ENCODE data around the gene SPDL1.

SPDL1 gene

GRCh38 chr5:169636477-169637084 is 53.0 kb downstream of the SPDL1 start:
- Histone ChIP-seq H3K4me3 (ENCODE audit: low read depth in 1 of 2, low read length in 2 of 2) (peak overlapping the region; percentile 57 to 75), H3K27me3 (ENCODE audit: control insufficient read depth in 1 of 2, insufficient read depth in 2 of 2, low read length in 2 of 2) (no peaks in the 10 kb centered on the region), H3K27ac (ENCODE audit: low read depth, low read length) (no peak overlapping the region), H3K4me1 (ENCODE audit: control insufficient read depth in 1 of 2, insufficient read depth in 2 of 2, low read length in 2 of 2) (peaks cover 6 to 7% of the 10 kb centered on the region in 2 donors), H3K9me3 (ENCODE audit: control insufficient read depth in 1 of 2, low read length in 2 of 2) (peaks cover 2 to 7% of the 10 kb centered on the region in 2 donors), H3K9ac (ENCODE audit: low read depth in 1 of 2, low read length in 2 of 2) (no peak overlapping the region), H3K36me3 (ENCODE audit: control insufficient read depth in 1 of 2, insufficient read depth in 2 of 2, low read length in 2 of 2) (no peaks in the 10 kb centered on the region)

DNA sequence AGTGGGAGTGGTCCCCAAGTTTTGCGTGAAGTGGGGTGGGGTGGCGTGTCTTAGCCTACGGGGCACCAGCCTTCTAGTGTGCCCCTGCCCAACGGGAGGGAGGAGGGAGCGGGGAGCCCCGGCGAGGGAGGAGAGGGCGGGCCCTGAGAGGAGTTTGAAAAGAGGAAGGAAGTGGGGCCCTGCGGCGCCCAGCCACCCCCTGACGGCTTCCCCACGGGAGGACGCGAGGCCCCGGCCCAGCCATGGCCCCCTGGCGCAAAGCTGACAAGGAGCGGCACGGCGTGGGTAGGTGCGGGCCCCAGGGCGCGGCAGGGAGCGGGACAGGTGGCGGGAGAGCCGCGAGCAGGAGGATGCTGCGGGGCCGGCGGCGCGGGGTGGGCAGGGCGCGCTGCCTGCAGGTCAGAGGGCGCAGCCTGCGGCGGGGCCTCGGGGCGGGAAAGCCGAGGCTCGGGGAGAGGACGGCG is 53.5 kb downstream of the SPDL1 start, which contains the start of gene DOCK2:
DOCK2 (plus strand) TSS at position 191 of the 464 bp plus-strand sequence; CDS start at position 243, 52 bp downstream.
- Histone ChIP-seq H3K4me3 (ENCODE audit: low read depth in 1 of 2, low read length in 2 of 2) (peak within 1 kb of the TSS; percentile 67 to 75), H3K9ac (ENCODE audit: low read depth in 1 of 2, low read length in 2 of 2) (peak within 1 kb of the TSS; percentile 21 to 38), H3K4me1 (ENCODE audit: control insufficient read depth in 1 of 2, insufficient read depth in 2 of 2, low read length in 2 of 2) (peaks cover 6 to 7% of the 10 kb centered on the region in 2 donors), H3K27ac (ENCODE audit: low read depth, low read length) (no peak within 1 kb of the TSS), H3K9me3 (ENCODE audit: control insufficient read depth in 1 of 2, low read length in 2 of 2) (peaks cover 2 to 7% of the 10 kb centered on the region in 2 donors), H3K27me3 (ENCODE audit: control insufficient read depth in 1 of 2, insufficient read depth in 2 of 2, low read length in 2 of 2) (no peaks in the 10 kb centered on the region), H3K36me3 (ENCODE audit: control insufficient read depth in 1 of 2, insufficient read depth in 2 of 2, low read length in 2 of 2) (no peaks in the 10 kb centered on the region)

- peaks cover 6 to 7% of the 10 kb centered on the region in 2 donors for H3K4me1 ChIP-seq (ENCODE audit: control insufficient read depth in 1 of 2, insufficient read depth in 2 of 2, low read length in 2 of 2)
- no peaks in the 10 kb centered on the region for H3K27me3 ChIP-seq (ENCODE audit: control insufficient read depth in 1 of 2, insufficient read depth in 2 of 2, low read length in 2 of 2)
- peaks cover 2 to 7% of the 10 kb centered on the region in 2 donors for H3K9me3 ChIP-seq (ENCODE audit: control insufficient read depth in 1 of 2, low read length in 2 of 2)
- no peaks in the 10 kb centered on the region for H3K36me3 ChIP-seq (ENCODE audit: control insufficient read depth in 1 of 2, insufficient read depth in 2 of 2, low read length in 2 of 2)
- no peak overlapping the region for H3K27ac ChIP-seq (ENCODE audit: low read depth, low read length)
- H3K4me3 ChIP-seq (ENCODE audit: low read depth in 1 of 2, low read length in 2 of 2) = peak overlapping the region; percentile 67 to 75
- peak overlapping the region; percentile 21 to 38 for H3K9ac ChIP-seq (ENCODE audit: low read depth in 1 of 2, low read length in 2 of 2)
Measured at GRCh38 chr5:169637549-169638121, 54.1 kb downstream of the SPDL1 start.

GRCh38 chr5:169641253-169641652 is 57.7 kb downstream of the SPDL1 start:
- Histone ChIP-seq H3K9ac (ENCODE audit: low read depth in 1 of 2, low read length in 2 of 2) (no peak overlapping the region), H3K4me1 (ENCODE audit: control insufficient read depth in 1 of 2, insufficient read depth in 2 of 2, low read length in 2 of 2) (peaks cover 6 to 7% of the 10 kb centered on the region in 2 donors), H3K9me3 (ENCODE audit: control insufficient read depth in 1 of 2, low read length in 2 of 2) (peaks cover 2 to 7% of the 10 kb centered on the region in 2 donors), H3K36me3 (ENCODE audit: control insufficient read depth in 1 of 2, insufficient read depth in 2 of 2, low read length in 2 of 2) (no peaks in the 10 kb centered on the region), H3K4me3 (ENCODE audit: low read depth in 1 of 2, low read length in 2 of 2) (no peak overlapping the region), H3K27me3 (ENCODE audit: control insufficient read depth in 1 of 2, insufficient read depth in 2 of 2, low read length in 2 of 2) (no peaks in the 10 kb centered on the region), H3K27ac (ENCODE audit: low read depth, low read length) (no peak overlapping the region)

- no peaks in the 10 kb centered on the region for H3K9me3 ChIP-seq (ENCODE audit: control insufficient read depth in 1 of 2, low read length in 2 of 2)
- H3K27me3 ChIP-seq (ENCODE audit: control insufficient read depth in 1 of 2, insufficient read depth in 2 of 2, low read length in 2 of 2) = no peaks in the 10 kb centered on the region
- H3K36me3 ChIP-seq (ENCODE audit: control insufficient read depth in 1 of 2, insufficient read depth in 2 of 2, low read length in 2 of 2) = no peaks in the 10 kb centered on the region
- peaks cover 30 to 36% of the 10 kb centered on the region in 2 donors for H3K4me1 ChIP-seq (ENCODE audit: control insufficient read depth in 1 of 2, insufficient read depth in 2 of 2, low read length in 2 of 2)
- H3K4me3 ChIP-seq (ENCODE audit: low read depth in 1 of 2, low read length in 2 of 2) = no peak overlapping the region
- H3K27ac ChIP-seq (ENCODE audit: low read depth, low read length) = no peak overlapping the region
- H3K9ac ChIP-seq (ENCODE audit: low read depth in 1 of 2, low read length in 2 of 2) = no peak overlapping the region
Measured at GRCh38 chr5:169646856-169647255, 63.3 kb downstream of the SPDL1 start.

GRCh38 chr5:169647566-169647965 is 64.0 kb downstream of the SPDL1 start:
- Histone ChIP-seq H3K27ac (ENCODE audit: low read depth, low read length) (no peak overlapping the region), H3K27me3 (ENCODE audit: control insufficient read depth in 1 of 2, insufficient read depth in 2 of 2, low read length in 2 of 2) (no peaks in the 10 kb centered on the region), H3K4me1 (ENCODE audit: control insufficient read depth in 1 of 2, insufficient read depth in 2 of 2, low read length in 2 of 2) (peaks cover 32 to 43% of the 10 kb centered on the region in 2 donors), H3K9ac (ENCODE audit: low read depth in 1 of 2, low read length in 2 of 2) (no peak overlapping the region), H3K4me3 (ENCODE audit: low read depth in 1 of 2, low read length in 2 of 2) (no peak overlapping the region), H3K36me3 (ENCODE audit: control insufficient read depth in 1 of 2, insufficient read depth in 2 of 2, low read length in 2 of 2) (no peaks in the 10 kb centered on the region), H3K9me3 (ENCODE audit: control insufficient read depth in 1 of 2, low read length in 2 of 2) (no peaks in the 10 kb centered on the region)

DNA sequence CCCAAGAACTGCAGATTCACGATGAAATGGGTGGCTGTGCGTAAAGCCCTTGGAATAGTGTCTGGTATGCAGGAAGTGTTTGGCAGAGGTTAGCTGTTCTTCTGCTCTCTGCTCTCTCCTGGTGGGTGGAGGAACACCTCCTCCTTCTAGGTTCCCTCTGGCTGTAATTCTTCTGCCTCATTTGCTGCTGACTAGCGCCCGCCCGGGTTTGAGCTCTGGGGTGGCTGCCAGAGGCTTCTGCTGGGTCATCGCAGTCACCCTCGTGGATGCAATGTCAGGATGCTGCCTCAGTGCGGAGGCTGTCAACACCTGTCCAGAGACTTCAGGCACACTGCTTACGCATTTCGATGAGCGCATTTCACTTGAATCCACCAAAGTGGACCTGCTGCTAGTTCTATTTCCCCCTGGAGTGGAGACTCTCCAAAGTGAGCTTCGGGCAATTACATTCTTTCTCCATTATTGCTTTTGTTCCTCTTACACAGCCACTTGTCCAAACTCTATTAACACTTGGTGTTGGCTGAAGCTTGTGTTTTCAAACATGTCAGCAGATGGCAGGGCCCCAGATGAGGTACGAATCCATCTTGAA is 65.2 kb downstream of the SPDL1 start:
- Histone ChIP-seq H3K4me1 (ENCODE audit: control insufficient read depth in 1 of 2, insufficient read depth in 2 of 2, low read length in 2 of 2) (peaks cover 32 to 44% of the 10 kb centered on the region in 2 donors), H3K27ac (ENCODE audit: low read depth, low read length) (no peak overlapping the region), H3K36me3 (ENCODE audit: control insufficient read depth in 1 of 2, insufficient read depth in 2 of 2, low read length in 2 of 2) (no peaks in the 10 kb centered on the region), H3K9me3 (ENCODE audit: control insufficient read depth in 1 of 2, low read length in 2 of 2) (no peaks in the 10 kb centered on the region), H3K9ac (ENCODE audit: low read depth in 1 of 2, low read length in 2 of 2) (no peak overlapping the region), H3K4me3 (ENCODE audit: low read depth in 1 of 2, low read length in 2 of 2) (no peak overlapping the region), H3K27me3 (ENCODE audit: control insufficient read depth in 1 of 2, insufficient read depth in 2 of 2, low read length in 2 of 2) (no peaks in the 10 kb centered on the region)

DNA sequence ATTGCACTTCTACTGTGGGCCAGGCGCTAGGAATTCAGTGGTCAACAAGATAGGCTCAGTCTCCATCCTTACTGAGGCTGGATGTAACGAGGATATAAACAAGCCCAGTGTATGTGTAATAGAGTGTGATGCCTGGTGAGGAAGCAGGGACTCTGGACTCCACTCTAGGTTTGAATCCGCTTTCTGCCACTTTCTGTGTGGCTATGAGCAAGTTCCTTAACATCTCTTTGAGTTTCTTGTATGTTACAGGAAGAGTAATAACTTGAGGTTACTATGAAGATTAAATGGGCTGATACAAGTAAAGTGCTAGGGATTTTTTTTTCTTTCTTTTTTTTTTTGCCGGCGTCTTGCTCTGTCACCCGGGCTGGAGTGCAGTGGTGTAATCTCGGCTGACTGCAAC is 65.9 kb downstream of the SPDL1 start:
- no peak overlapping the region for H3K4me3 ChIP-seq (ENCODE audit: low read depth in 1 of 2, low read length in 2 of 2)
- no peaks in the 10 kb centered on the region for H3K27me3 ChIP-seq (ENCODE audit: control insufficient read depth in 1 of 2, insufficient read depth in 2 of 2, low read length in 2 of 2)
- H3K27ac ChIP-seq (ENCODE audit: low read depth, low read length) = no peak overlapping the region
- no peaks in the 10 kb centered on the region for H3K36me3 ChIP-seq (ENCODE audit: control insufficient read depth in 1 of 2, insufficient read depth in 2 of 2, low read length in 2 of 2)
- H3K4me1 ChIP-seq (ENCODE audit: control insufficient read depth in 1 of 2, insufficient read depth in 2 of 2, low read length in 2 of 2) = peaks cover 32 to 44% of the 10 kb centered on the region in 2 donors
- H3K9ac ChIP-seq (ENCODE audit: low read depth in 1 of 2, low read length in 2 of 2) = no peak overlapping the region
- no peaks in the 10 kb centered on the region for H3K9me3 ChIP-seq (ENCODE audit: control insufficient read depth in 1 of 2, low read length in 2 of 2)

DNA sequence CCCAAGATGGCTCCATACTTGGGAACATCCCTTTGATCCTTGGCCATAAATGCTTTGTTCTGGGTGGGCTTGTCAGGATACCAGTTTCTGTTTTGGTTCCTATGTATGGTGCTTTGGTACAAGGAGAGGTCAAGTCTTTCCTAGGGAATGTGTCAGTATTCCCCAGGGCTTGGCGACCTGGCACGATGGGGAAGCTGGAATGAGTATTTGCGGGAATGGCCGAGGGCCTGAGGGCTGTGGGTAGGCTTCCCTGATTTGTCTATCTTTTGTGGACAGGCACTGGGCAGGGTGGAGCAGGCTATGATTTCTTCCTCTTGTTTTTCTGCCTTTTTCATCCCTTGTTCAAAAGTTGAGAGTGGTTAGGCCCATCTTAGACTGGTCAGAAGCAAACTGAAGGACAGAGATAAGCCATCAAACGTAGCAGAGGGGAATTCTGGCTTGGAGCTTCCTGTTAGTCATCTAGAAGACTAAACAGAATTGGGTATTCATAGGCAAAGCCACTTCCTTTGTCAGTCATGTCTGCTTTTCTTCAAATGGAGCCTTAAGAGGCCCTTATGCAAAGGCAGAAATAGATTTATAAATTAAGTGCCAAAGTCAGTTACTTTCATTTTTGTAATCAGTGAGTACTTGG is 67.2 kb downstream of the SPDL1 start:
- peaks cover 32 to 47% of the 10 kb centered on the region in 2 donors for H3K4me1 ChIP-seq (ENCODE audit: control insufficient read depth in 1 of 2, insufficient read depth in 2 of 2, low read length in 2 of 2)
- H3K27ac ChIP-seq (ENCODE audit: low read depth, low read length) = no peak overlapping the region
- H3K9me3 ChIP-seq (ENCODE audit: control insufficient read depth in 1 of 2, low read length in 2 of 2) = no peaks in the 10 kb centered on the region
- no peaks in the 10 kb centered on the region for H3K36me3 ChIP-seq (ENCODE audit: control insufficient read depth in 1 of 2, insufficient read depth in 2 of 2, low read length in 2 of 2)
- no peak overlapping the region for H3K9ac ChIP-seq (ENCODE audit: low read depth in 1 of 2, low read length in 2 of 2)
- no peaks in the 10 kb centered on the region for H3K27me3 ChIP-seq (ENCODE audit: control insufficient read depth in 1 of 2, insufficient read depth in 2 of 2, low read length in 2 of 2)
- peak overlapping the region in 1 of 2 donors; percentile 6 for H3K4me3 ChIP-seq (ENCODE audit: low read depth in 1 of 2, low read length in 2 of 2)

GRCh38 chr5:169651526-169651925 is 68.0 kb downstream of the SPDL1 start:
- Histone ChIP-seq H3K27me3 (ENCODE audit: control insufficient read depth in 1 of 2, insufficient read depth in 2 of 2, low read length in 2 of 2) (no peaks in the 10 kb centered on the region), H3K9me3 (ENCODE audit: control insufficient read depth in 1 of 2, low read length in 2 of 2) (no peaks in the 10 kb centered on the region), H3K27ac (ENCODE audit: low read depth, low read length) (no peak overlapping the region), H3K9ac (ENCODE audit: low read depth in 1 of 2, low read length in 2 of 2) (no peak overlapping the region), H3K36me3 (ENCODE audit: control insufficient read depth in 1 of 2, insufficient read depth in 2 of 2, low read length in 2 of 2) (no peaks in the 10 kb centered on the region), H3K4me1 (ENCODE audit: control insufficient read depth in 1 of 2, insufficient read depth in 2 of 2, low read length in 2 of 2) (peaks cover 32 to 47% of the 10 kb centered on the region in 2 donors), H3K4me3 (ENCODE audit: low read depth in 1 of 2, low read length in 2 of 2) (peak overlapping the region in 1 of 2 donors; percentile 25)

Measured in duodenal mucosa (tissue), 2 donors.